ENCODE data around the gene FKBP8. TPM values are rescaled to one million over a fixed set of nuclear protein-coding genes. Genes with fewer than 3 reads are reported as not detected.

Gene FKBP8
- total RNA-seq, 1 experiment from 2014 or later = 345 TPM

- TF ChIP-seq NR3C1 (CRISPR knock-in tag; conservative IDR thresholded peaks at IDR 0.05; ENCODE audit: low read depth) (no peak), EMX1 (CRISPR knock-in tag; IDR thresholded peaks at IDR 0.05) (no peak), ZNF232 (CRISPR knock-in tag; IDR thresholded peaks at IDR 0.05) (no peak), GRHL2 (CRISPR knock-in tag; IDR thresholded peaks at IDR 0.05; ENCODE audit: insufficient replicate concordance, severe bottlenecking) (no peak), HMGA2 (CRISPR knock-in tag; IDR thresholded peaks at IDR 0.05) (no peak), ZBTB21 (CRISPR knock-in tag; IDR thresholded peaks at IDR 0.05; ENCODE audit: borderline replicate concordance) (no peak), ZNF281 (CRISPR knock-in tag; IDR thresholded peaks at IDR 0.05) (no peak), ZBTB43 (CRISPR knock-in tag; IDR thresholded peaks at IDR 0.05) (no peak), FOXK1 (CRISPR knock-in tag; IDR thresholded peaks at IDR 0.05) (no peak), FOXP1 (CRISPR knock-in tag; IDR thresholded peaks at IDR 0.05; ENCODE audit: borderline replicate concordance) (no peak), TEAD1 (CRISPR knock-in tag; IDR thresholded peaks at IDR 0.05) (no peak), OVOL2 (CRISPR knock-in tag; IDR thresholded peaks at IDR 0.05; ENCODE audit: borderline replicate concordance) (no peak)
- TF ChIP-seq, protein P1, sequence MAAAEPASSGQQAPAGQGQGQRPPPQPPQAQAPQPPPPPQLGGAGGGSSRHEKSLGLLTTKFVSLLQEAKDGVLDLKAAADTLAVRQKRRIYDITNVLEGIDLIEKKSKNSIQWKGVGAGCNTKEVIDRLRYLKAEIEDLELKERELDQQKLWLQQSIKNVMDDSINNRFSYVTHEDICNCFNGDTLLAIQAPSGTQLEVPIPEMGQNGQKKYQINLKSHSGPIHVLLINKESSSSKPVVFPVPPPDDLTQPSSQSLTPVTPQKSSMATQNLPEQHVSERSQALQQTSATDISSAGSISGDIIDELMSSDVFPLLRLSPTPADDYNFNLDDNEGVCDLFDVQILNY (CRISPR knock-in tag; IDR thresholded peaks at IDR 0.05) = no peak
- TF ChIP-seq, protein P2, sequence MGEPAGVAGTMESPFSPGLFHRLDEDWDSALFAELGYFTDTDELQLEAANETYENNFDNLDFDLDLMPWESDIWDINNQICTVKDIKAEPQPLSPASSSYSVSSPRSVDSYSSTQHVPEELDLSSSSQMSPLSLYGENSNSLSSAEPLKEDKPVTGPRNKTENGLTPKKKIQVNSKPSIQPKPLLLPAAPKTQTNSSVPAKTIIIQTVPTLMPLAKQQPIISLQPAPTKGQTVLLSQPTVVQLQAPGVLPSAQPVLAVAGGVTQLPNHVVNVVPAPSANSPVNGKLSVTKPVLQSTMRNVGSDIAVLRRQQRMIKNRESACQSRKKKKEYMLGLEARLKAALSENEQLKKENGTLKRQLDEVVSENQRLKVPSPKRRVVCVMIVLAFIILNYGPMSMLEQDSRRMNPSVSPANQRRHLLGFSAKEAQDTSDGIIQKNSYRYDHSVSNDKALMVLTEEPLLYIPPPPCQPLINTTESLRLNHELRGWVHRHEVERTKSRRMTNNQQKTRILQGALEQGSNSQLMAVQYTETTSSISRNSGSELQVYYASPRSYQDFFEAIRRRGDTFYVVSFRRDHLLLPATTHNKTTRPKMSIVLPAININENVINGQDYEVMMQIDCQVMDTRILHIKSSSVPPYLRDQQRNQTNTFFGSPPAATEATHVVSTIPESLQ (CRISPR knock-in tag; IDR thresholded peaks at IDR 0.05) = no peak
- POLR2A ChIA-PET = interaction anchor here (1.0 kb wide), 1 partner anchor 17 kb away, joined by 3 read pairs; no protein-coding TSS in a partner anchor
- H3K36me3 Mint-ChIP-seq = no peaks in the 10 kb centered on the region
- CTCF ChIA-PET = interaction anchor here (0.6 to 6.1 kb wide), 7 partner anchors 10 to 46 kb away, joined by 3 to 55 read pairs (median 5); partner anchors contain the start of gene ELL
- no peak for ATAC-seq
- H3K27ac Mint-ChIP-seq = peak overlapping the region; percentile 95
- H3K27me3 Mint-ChIP-seq (ENCODE audit: low read depth) = no peaks in the 10 kb centered on the region
- no peaks in the 10 kb centered on the region for H3K9me3 Mint-ChIP-seq
- H3K4me1 Mint-ChIP-seq = peaks cover 10% of the 10 kb centered on the region
- no peak for DNase-seq (ENCODE audit: low spot score)
- no peak overlapping the region for H3K4me3 Mint-ChIP-seq
Measured at GRCh38 chr19:18507021-18507726, 36.2 kb downstream of the FKBP8 start.

GRCh38 chr19:18506101-18506930 is 37.1 kb downstream of the FKBP8 start:
- POLR2A ChIA-PET = interaction anchor here (0.6 kb wide), 1 partner anchor 81 kb away, joined by 9 read pairs; no protein-coding TSS in a partner anchor
- peak overlapping the region; percentile 95; the same call in 1 of the 2 replicates for H3K27ac Mint-ChIP-seq
- no peaks in the 10 kb centered on the region for H3K27me3 Mint-ChIP-seq (ENCODE audit: low read depth)
- no peak for DNase-seq (ENCODE audit: low spot score)
- ATAC-seq = no peak
- H3K4me1 Mint-ChIP-seq = peaks cover 10% of the 10 kb centered on the region
- no peak overlapping the region for H3K4me3 Mint-ChIP-seq
- CTCF ChIA-PET = interaction anchor here (0.6 to 6.1 kb wide), 8 partner anchors 9 to 84 kb away, joined by 3 to 55 read pairs (median 4); partner anchors contain the start of gene ELL
- no peaks in the 10 kb centered on the region for H3K36me3 Mint-ChIP-seq
- no peaks in the 10 kb centered on the region for H3K9me3 Mint-ChIP-seq
- TF ChIP-seq SP1 (CRISPR knock-in tag; conservative IDR thresholded peaks at IDR 0.05) = no peak
- TF ChIP-seq ERG (CRISPR knock-in tag; IDR thresholded peaks at IDR 0.05) = no peak
- TF ChIP-seq ZNF512 (CRISPR knock-in tag; IDR thresholded peaks at IDR 0.05; ENCODE audit: borderline replicate concordance) = no peak
- no peak for TF ChIP-seq NFATC4 (CRISPR knock-in tag; IDR thresholded peaks at IDR 0.05)
- TF ChIP-seq ZNF416 (CRISPR knock-in tag; IDR thresholded peaks at IDR 0.05) = no peak
- TF ChIP-seq ATF1 (CRISPR knock-in tag; IDR thresholded peaks at IDR 0.05) = no peak
- TF ChIP-seq ZNF219 (CRISPR knock-in tag; IDR thresholded peaks at IDR 0.05; ENCODE audit: borderline replicate concordance) = no peak
- TF ChIP-seq ZNF317 (CRISPR knock-in tag; IDR thresholded peaks at IDR 0.05; ENCODE audit: borderline replicate concordance, low read depth) = no peak

Measured in WTC11 (cell line).